HEK293 (cell line): ENCODE measurements around the gene IGSF3.
A peak's percentile ranks its signal among the peaks of the same experiment; 100 is the strongest.

Experiments used
- CTCF ChIA-PET: fragments of 350-600 bp; formaldehyde crosslinking; extraction: SDS; loops from one replicate; lab custom pipeline; 2021; ENCODE audit warnings: antibody characterized with exemption; lab: Yijun Ruan, JAX
- POLR2A ChIA-PET: fragments of 300-600 bp; formaldehyde crosslinking; extraction: SDS; loops from one replicate; lab custom pipeline; 2020; ENCODE audit warnings: antibody characterized with exemption, inconsistent platforms; lab: Yijun Ruan, JAX
- H3K27ac ChIP-seq: fragments of 200-500 bp; sonication (Bioruptor generic); 2 replicates; pipeline ENCODE4 v1.5.1; 2014; ENCODE audit warnings: low read depth, low read length, control low read depth, inconsistent platforms; ENCODE audit errors: extremely low read depth
- H3K36me3 ChIP-seq, 2 experiments: fragments of 200-500 bp in 1 of 2; sonication (Bioruptor generic) in 1 of 2; 1 replicate in 1 of 2; 2 replicates in 1 of 2; pipeline ENCODE4 v1.5.1; 2014 to 2017; ENCODE audit warnings: inconsistent platforms in 2 of 2, low read length in 2 of 2; ENCODE audit not compliant: control insufficient read depth in 2 of 2, insufficient read depth in 1 of 2
- H3K4me1 ChIP-seq: fragments of 200-500 bp; sonication (Bioruptor generic); 2 replicates; pipeline ENCODE4 v1.5.1; 2014; ENCODE audit warnings: mild to moderate bottlenecking, low read length, inconsistent platforms; ENCODE audit not compliant: control insufficient read depth, insufficient read depth
- H3K4me3 ChIP-seq: 2 replicates; pipeline ENCODE4 v1.5.1; 2011; ENCODE audit warnings: low read depth, mild to moderate bottlenecking, control low read depth, low read length, moderate library complexity
- H3K9me3 ChIP-seq: fragments of 200-500 bp; sonication (Bioruptor generic); 2 replicates; pipeline ENCODE4 v1.5.1; 2014; ENCODE audit warnings: low read depth, low read length, inconsistent platforms; ENCODE audit not compliant: control insufficient read depth, insufficient read depth
- GLI2 ChIP-seq: fragments of 450-650 bp; formaldehyde crosslinking; IDR thresholded peaks from 2 replicates; pipeline ENCODE4; 2017; ENCODE audit warnings: missing biosample characterization, missing genetic modification characterization, low read depth, borderline replicate concordance
- KLF8 ChIP-seq: fragments of 450-650 bp; formaldehyde crosslinking; IDR thresholded peaks from 2 replicates; pipeline ENCODE4 v1.5.1; 2016; ENCODE audit warnings: missing biosample characterization, missing genetic modification characterization
- YY2 ChIP-seq: fragments of 450-650 bp; formaldehyde crosslinking; IDR thresholded peaks from 2 replicates; pipeline ENCODE4 v1.5.1; 2016; ENCODE audit warnings: missing biosample characterization, missing genetic modification characterization
- ZFP3 ChIP-seq: fragments of 450-650 bp; formaldehyde crosslinking; IDR thresholded peaks from 2 replicates; pipeline ENCODE4 v1.5.1; 2016; ENCODE audit warnings: low read depth, missing biosample characterization, missing genetic modification characterization
- ZNF10 ChIP-seq: fragments of 450-650 bp; formaldehyde crosslinking; IDR thresholded peaks from 2 replicates; pipeline ENCODE4 v1.5.1; 2017; ENCODE audit warnings: missing biosample characterization, missing genetic modification characterization
- ZNF223 ChIP-seq: fragments of 450-650 bp; formaldehyde crosslinking; IDR thresholded peaks from 2 replicates; pipeline ENCODE4 v1.5.1; 2016; ENCODE audit warnings: missing biosample characterization, missing genetic modification characterization
- ZNF239 ChIP-seq: fragments of 450-650 bp; formaldehyde crosslinking; IDR thresholded peaks from 2 replicates; pipeline ENCODE4 v1.5.1; 2016; ENCODE audit warnings: missing biosample characterization, missing genetic modification characterization
- ZNF302 ChIP-seq: fragments of 450-650 bp; formaldehyde crosslinking; IDR thresholded peaks from 2 replicates; pipeline ENCODE4 v1.5.1; 2016; ENCODE audit warnings: missing biosample characterization, missing genetic modification characterization, low read depth
- ZNF37A ChIP-seq: fragments of 450-650 bp; IDR thresholded peaks from 2 replicates; pipeline ENCODE4 v1.5.1; 2018; ENCODE audit warnings: missing biosample characterization, missing genetic modification characterization
- ZNF544 ChIP-seq: fragments of 450-650 bp; formaldehyde crosslinking; IDR thresholded peaks from 2 replicates; pipeline ENCODE4 v1.5.0; 2017; ENCODE audit warnings: missing biosample characterization, missing genetic modification characterization
- ZNF600 ChIP-seq: fragments of 450-650 bp; formaldehyde crosslinking; IDR thresholded peaks from 2 replicates; pipeline ENCODE4 v1.5.1; 2016; ENCODE audit warnings: missing biosample characterization, missing genetic modification characterization
- ZNF621 ChIP-seq: fragments of 450-650 bp; formaldehyde crosslinking; IDR thresholded peaks from 2 replicates; pipeline ENCODE4 v1.5.1; 2017; ENCODE audit warnings: missing biosample characterization, missing genetic modification characterization
- ZNF623 ChIP-seq: fragments of 450-650 bp; formaldehyde crosslinking; IDR thresholded peaks from 2 replicates; pipeline ENCODE4 v1.5.1; 2016; ENCODE audit warnings: missing biosample characterization, missing genetic modification characterization
- ZNF626 ChIP-seq: fragments of 450-650 bp; sonication (Bioruptor Pico); formaldehyde crosslinking; IDR thresholded peaks from 2 replicates; pipeline ENCODE4 v1.5.1; 2018; ENCODE audit warnings: missing biosample characterization, missing genetic modification characterization, inconsistent platforms
- ZNF660 ChIP-seq: fragments of 450-650 bp; IDR thresholded peaks from 2 replicates; pipeline ENCODE4 v1.5.1; 2018; ENCODE audit warnings: missing biosample characterization, mild to moderate bottlenecking, missing genetic modification characterization
- ZNF768 ChIP-seq: fragments of 450-650 bp; formaldehyde crosslinking; IDR thresholded peaks from 2 replicates; pipeline ENCODE4 v1.5.1; 2018; ENCODE audit warnings: missing biosample characterization, mild to moderate bottlenecking, missing genetic modification characterization
- ZNF792 ChIP-seq: fragments of 450-650 bp; formaldehyde crosslinking; IDR thresholded peaks from 2 replicates; pipeline ENCODE4 v1.5.1; 2016; ENCODE audit warnings: missing biosample characterization, missing genetic modification characterization
- ZNF837 ChIP-seq: fragments of 450-650 bp; formaldehyde crosslinking; IDR thresholded peaks from 2 replicates; pipeline ENCODE4 v1.5.1; 2016; ENCODE audit warnings: missing biosample characterization, missing genetic modification characterization
- TF ChIP-seq, protein P1 (sequence below): fragments of 450-650 bp; formaldehyde crosslinking; IDR thresholded peaks from 2 replicates; pipeline ENCODE4 v1.5.1; 2016; ENCODE audit warnings: missing biosample characterization, missing genetic modification characterization
- TF ChIP-seq, protein P2 (sequence below): fragments of 450-650 bp; formaldehyde crosslinking; IDR thresholded peaks from 2 replicates; pipeline ENCODE4 v1.5.1; 2016; ENCODE audit warnings: missing biosample characterization, missing genetic modification characterization
- TF ChIP-seq, protein P3 (sequence below): fragments of 450-650 bp; formaldehyde crosslinking; IDR thresholded peaks from 2 replicates; pipeline ENCODE4 v1.5.1; 2017; ENCODE audit warnings: missing biosample characterization, missing genetic modification characterization
- TF ChIP-seq, protein P4 (sequence below): fragments of 450-650 bp; formaldehyde crosslinking; IDR thresholded peaks from 2 replicates; pipeline ENCODE4 v1.5.1; 2017; ENCODE audit warnings: missing biosample characterization, mild to moderate bottlenecking, missing genetic modification characterization, moderate library complexity

Gene IGSF3

DNA sequence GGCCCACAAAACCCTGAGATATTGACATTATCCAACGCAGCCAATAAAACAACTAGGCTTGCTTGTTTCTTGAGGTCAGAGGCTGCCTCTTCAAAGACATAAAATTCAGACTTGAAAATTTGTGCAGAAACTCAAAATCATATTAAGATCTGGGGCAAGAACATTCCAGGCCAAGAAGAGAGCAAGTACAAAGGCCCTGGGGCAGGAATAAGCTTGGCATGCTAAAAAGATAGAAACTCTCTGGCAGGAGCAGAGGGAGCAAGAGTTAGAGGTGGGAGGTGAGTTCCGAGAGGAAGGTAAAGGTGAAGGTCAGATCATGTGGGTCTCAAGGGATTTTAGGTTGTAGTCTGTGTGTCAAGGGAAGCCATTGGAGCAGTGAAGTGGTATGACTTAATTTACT is 8.8 kb upstream of the IGSF3 start:
- POLR2A ChIA-PET: no interaction called here

DNA sequence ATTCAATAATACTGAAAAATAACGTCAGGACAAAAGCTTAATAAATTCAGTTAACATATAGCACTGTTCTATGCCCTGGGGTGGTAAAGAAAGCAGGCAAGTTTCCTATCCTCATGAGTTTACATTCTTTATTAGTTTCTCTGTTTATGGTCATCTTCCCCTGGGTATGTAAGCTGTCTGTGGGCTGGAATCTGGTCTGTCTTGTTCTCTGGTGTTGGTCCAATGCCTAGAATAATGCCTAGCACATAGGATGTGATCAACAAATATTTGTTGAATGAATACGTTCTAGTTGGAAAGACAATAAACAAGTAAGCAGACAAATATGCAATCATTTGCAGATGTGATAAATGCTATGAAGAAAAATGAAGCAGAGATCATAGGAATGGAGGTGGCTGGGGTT is 7.2 kb upstream of the IGSF3 start:
- H3K36me3 ChIP-seq: no peaks in the 10 kb centered on the region
- H3K27ac ChIP-seq: no peak overlapping the region
- TF ChIP-seq ZNF837 (tag by site-specific recombination): no peak
- no peak for TF ChIP-seq ZNF223 (tag by site-specific recombination)
- no peak for TF ChIP-seq ZNF544 (tag by site-specific recombination)
- TF ChIP-seq ZNF239 (tag by site-specific recombination): no peak
- no peak for TF ChIP-seq ZNF621 (tag by site-specific recombination)
- no peak for TF ChIP-seq ZNF792 (tag by site-specific recombination)
- TF ChIP-seq ZFP3 (tag by site-specific recombination): no peak
- no peak for TF ChIP-seq ZNF37A (tag by site-specific recombination)
- no peak for TF ChIP-seq ZNF626 (tag by site-specific recombination)
- no peak for TF ChIP-seq ZNF10 (tag by site-specific recombination)
- TF ChIP-seq, protein P1, sequence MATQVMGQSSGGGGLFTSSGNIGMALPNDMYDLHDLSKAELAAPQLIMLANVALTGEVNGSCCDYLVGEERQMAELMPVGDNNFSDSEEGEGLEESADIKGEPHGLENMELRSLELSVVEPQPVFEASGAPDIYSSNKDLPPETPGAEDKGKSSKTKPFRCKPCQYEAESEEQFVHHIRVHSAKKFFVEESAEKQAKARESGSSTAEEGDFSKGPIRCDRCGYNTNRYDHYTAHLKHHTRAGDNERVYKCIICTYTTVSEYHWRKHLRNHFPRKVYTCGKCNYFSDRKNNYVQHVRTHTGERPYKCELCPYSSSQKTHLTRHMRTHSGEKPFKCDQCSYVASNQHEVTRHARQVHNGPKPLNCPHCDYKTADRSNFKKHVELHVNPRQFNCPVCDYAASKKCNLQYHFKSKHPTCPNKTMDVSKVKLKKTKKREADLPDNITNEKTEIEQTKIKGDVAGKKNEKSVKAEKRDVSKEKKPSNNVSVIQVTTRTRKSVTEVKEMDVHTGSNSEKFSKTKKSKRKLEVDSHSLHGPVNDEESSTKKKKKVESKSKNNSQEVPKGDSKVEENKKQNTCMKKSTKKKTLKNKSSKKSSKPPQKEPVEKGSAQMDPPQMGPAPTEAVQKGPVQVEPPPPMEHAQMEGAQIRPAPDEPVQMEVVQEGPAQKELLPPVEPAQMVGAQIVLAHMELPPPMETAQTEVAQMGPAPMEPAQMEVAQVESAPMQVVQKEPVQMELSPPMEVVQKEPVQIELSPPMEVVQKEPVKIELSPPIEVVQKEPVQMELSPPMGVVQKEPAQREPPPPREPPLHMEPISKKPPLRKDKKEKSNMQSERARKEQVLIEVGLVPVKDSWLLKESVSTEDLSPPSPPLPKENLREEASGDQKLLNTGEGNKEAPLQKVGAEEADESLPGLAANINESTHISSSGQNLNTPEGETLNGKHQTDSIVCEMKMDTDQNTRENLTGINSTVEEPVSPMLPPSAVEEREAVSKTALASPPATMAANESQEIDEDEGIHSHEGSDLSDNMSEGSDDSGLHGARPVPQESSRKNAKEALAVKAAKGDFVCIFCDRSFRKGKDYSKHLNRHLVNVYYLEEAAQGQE (tag by site-specific recombination): no peak
- no peak for TF ChIP-seq ZNF600
- no peak for TF ChIP-seq ZNF302 (tag by site-specific recombination)
- TF ChIP-seq, protein P2, sequence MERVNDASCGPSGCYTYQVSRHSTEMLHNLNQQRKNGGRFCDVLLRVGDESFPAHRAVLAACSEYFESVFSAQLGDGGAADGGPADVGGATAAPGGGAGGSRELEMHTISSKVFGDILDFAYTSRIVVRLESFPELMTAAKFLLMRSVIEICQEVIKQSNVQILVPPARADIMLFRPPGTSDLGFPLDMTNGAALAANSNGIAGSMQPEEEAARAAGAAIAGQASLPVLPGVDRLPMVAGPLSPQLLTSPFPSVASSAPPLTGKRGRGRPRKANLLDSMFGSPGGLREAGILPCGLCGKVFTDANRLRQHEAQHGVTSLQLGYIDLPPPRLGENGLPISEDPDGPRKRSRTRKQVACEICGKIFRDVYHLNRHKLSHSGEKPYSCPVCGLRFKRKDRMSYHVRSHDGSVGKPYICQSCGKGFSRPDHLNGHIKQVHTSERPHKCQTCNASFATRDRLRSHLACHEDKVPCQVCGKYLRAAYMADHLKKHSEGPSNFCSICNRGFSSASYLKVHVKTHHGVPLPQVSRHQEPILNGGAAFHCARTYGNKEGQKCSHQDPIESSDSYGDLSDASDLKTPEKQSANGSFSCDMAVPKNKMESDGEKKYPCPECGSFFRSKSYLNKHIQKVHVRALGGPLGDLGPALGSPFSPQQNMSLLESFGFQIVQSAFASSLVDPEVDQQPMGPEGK (tag by site-specific recombination): no peak
- no peak for TF ChIP-seq ZNF660 (tag by site-specific recombination)
- no peak for TF ChIP-seq KLF8 (tag by site-specific recombination)
- TF ChIP-seq, all 188 proteins: peak for 0
- Histone ChIP-seq H3K4me3 (no peak overlapping the region), H3K4me1 (no peaks in the 10 kb centered on the region), H3K9me3 (no peaks in the 10 kb centered on the region)
- POLR2A ChIA-PET: no interaction called here
- CTCF ChIA-PET: interaction anchor here (1.2 kb wide), 1 partner anchor 65 kb away, joined by 3 read pairs; no protein-coding TSS in a partner anchor

More for the DNA sequence above, 8.8 kb upstream of the IGSF3 start:
- CTCF ChIA-PET: interaction anchor here (0.7 to 1.9 kb wide), 5 partner anchors 17 to 625 kb away, joined by 3 to 7 read pairs (median 3); no protein-coding TSS in a partner anchor
- Histone ChIP-seq H3K27ac (no peak overlapping the region), H3K4me3 (no peak overlapping the region), H3K36me3 (no peaks in the 10 kb centered on the region), H3K4me1 (no peaks in the 10 kb centered on the region), H3K9me3 (no peaks in the 10 kb centered on the region)
- TF ChIP-seq ZNF768 (tag by site-specific recombination): no peak
- TF ChIP-seq ZNF623 (tag by site-specific recombination): peak; percentile 82
- TF ChIP-seq, protein P3, sequence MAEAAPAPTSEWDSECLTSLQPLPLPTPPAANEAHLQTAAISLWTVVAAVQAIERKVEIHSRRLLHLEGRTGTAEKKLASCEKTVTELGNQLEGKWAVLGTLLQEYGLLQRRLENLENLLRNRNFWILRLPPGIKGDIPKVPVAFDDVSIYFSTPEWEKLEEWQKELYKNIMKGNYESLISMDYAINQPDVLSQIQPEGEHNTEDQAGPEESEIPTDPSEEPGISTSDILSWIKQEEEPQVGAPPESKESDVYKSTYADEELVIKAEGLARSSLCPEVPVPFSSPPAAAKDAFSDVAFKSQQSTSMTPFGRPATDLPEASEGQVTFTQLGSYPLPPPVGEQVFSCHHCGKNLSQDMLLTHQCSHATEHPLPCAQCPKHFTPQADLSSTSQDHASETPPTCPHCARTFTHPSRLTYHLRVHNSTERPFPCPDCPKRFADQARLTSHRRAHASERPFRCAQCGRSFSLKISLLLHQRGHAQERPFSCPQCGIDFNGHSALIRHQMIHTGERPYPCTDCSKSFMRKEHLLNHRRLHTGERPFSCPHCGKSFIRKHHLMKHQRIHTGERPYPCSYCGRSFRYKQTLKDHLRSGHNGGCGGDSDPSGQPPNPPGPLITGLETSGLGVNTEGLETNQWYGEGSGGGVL (tag by site-specific recombination): no peak
- no peak for TF ChIP-seq YY2 (tag by site-specific recombination)
- TF ChIP-seq GLI2: no peak
- TF ChIP-seq, protein P4, sequence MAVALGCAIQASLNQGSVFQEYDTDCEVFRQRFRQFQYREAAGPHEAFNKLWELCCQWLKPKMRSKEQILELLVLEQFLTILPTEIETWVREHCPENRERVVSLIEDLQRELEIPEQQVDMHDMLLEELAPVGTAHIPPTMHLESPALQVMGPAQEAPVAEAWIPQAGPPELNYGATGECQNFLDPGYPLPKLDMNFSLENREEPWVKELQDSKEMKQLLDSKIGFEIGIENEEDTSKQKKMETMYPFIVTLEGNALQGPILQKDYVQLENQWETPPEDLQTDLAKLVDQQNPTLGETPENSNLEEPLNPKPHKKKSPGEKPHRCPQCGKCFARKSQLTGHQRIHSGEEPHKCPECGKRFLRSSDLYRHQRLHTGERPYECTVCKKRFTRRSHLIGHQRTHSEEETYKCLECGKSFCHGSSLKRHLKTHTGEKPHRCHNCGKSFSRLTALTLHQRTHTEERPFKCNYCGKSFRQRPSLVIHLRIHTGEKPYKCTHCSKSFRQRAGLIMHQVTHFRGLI (tag by site-specific recombination): no peak
